ENCODE measurements around the gene KXD1.
"Not testable (repeated sequence)": the region's sequence is repeated elsewhere in the genome, so short reads cannot be mapped to it uniquely, and the experiment has no call there.

The KXD1 gene

DNA sequence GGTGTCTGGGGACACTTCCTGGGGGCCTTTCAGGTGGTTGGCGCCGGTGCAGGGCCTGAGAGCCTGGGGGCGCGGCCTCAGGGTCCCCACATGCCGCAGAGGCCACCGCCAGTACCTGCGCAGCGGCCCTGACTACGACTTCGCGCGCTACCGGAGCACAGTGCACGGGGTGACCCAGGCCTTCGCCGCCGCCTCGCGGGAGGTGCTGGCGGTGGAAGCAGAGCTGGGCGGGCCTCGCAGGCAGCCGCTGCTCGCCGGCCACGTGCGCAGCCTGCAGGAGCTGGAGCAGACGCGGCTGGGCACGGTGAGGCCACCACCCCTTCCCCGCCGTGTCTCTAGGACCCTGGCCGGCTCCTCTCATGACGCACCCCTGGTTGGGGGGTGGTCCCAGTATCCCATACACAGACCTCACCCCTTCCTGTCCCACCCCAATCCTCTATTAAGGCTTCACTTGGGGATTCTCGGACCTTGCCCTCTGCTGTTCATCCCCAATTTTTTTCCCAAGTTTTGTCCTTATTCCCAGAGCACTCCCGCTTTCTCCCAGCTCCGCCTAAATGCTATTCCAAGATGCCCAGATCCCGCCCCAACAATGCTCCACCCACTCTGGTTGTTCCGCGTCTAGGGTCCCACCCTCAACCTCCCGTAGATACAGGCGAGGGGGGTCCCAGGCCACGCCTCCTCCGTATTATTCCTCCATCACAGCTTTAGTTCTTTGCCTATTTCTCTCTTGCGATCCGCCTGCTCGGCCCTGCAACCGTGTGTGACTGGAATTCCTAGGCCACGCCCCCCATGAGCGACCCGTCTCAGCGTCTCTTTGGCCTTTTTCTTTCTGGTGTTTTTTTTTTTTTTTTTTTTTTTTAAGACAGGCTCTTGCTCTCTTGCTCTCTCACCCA is 32.0 kb downstream of the KXD1 start:
- peak; percentile 66 for DNase-seq (ENCODE audit: low read depth)
- peak overlapping the region; percentile 67 for H3K4me3 ChIP-seq (replicated peaks; ENCODE audit: low read depth, low read length)
- TF ChIP-seq CTCF (IDR thresholded peaks at IDR 0.05; ENCODE audit: low read length, missing control alignments), result no peak

- peak; percentile 61 for DNase-seq (ENCODE audit: low read depth)
- peak; percentile 33 for TF ChIP-seq CTCF (IDR thresholded peaks at IDR 0.05; ENCODE audit: low read length, missing control alignments)
- H3K4me3 ChIP-seq (replicated peaks; ENCODE audit: low read depth, low read length), result peak overlapping the region; percentile 67
Measured at GRCh38 chr19:18590273-18591272, 32.9 kb downstream of the KXD1 start.

DNA sequence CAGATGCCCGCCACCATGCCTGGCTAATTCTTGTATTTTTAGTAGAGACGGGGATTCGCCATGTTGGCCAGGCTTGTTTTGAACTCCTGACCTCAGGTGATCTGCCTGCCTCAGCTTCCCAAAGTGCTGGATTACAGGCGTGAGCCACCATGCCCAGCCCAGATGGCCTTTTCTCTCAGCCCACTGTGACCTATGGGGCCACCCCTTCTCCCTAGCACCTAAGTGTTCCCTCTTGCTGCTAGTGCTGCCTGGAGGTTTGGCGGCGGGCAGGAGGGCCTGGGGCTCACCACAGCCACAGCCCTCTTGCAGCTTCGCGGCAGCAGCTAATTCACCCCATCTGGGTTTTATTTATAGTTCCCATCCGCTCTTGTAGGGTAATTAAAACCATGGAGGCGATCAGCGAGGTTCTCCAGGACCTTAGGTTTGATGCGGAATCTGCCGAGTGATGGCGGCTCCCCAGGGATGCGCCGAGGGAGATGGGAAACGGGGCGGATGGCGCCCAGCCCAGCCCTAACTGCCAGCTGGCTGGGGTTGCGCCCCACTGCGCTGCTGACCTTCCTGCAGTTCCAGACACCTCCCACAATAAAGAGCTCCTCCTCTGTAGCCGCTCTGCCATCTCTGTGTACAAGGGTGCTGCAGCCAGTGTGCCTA is 34.2 kb downstream of the KXD1 start:
- DNase-seq (ENCODE audit: low read depth), result no peak
- H3K4me3 ChIP-seq (replicated peaks; ENCODE audit: low read depth, low read length), result no peak overlapping the region
- no peak for TF ChIP-seq CTCF (IDR thresholded peaks at IDR 0.05; ENCODE audit: low read length, missing control alignments)

GRCh38 chr19:18592732-18593131 is 35.1 kb downstream of the KXD1 start:
- not testable (repeated sequence) for DNase-seq (ENCODE audit: low read depth); H3K4me3 ChIP-seq (replicated peaks; ENCODE audit: low read depth, low read length)

GRCh38 chr19:18593367-18594095 is 35.9 kb downstream of the KXD1 start:
- no peak overlapping the region for H3K4me3 ChIP-seq (replicated peaks; ENCODE audit: low read depth, low read length)
- no peak for TF ChIP-seq CTCF (IDR thresholded peaks at IDR 0.05; ENCODE audit: low read length, missing control alignments)
- no peak for DNase-seq (ENCODE audit: low read depth)

DNA sequence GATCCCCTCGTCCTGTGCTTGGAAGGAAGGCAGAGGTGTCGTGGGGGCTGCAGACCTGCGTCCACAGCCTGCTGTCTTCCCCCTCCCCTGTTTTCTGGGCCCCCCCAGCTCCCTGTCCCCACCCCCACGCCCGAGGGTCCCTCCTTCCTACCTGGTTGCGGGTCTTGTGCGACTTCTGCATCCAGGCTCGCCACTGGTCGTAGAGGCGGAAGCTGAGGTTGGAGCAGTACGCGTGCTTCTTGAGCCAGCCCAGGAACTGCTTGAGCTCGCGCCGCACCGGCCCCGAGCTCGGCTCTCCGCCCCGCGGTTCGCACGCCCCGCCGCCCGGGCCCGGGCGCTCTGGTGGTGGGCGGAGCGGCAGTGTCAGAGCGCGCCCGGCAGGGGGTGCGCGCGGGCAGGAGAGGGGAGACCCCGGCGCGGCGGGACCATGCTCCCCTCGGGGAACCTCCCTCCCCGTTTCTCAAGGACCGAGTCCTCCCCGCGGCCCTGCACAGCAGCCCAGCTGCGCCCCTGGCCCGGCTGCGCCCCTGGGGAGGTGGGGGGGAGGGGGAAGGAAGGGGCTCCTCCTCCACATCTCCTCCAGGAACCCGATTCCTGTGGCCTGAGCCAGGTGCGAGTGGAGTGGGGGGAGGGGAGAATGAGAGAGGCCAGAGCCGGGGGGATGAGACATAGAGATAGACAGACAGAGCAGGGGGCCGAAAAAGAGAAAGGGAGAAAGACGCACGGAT is 36.6 kb downstream of the KXD1 start:
- TF ChIP-seq CTCF (IDR thresholded peaks at IDR 0.05; ENCODE audit: low read length, missing control alignments), result peak; percentile 37
- peak overlapping the region; percentile 39 for H3K4me3 ChIP-seq (replicated peaks; ENCODE audit: low read depth, low read length)
- peak; percentile 81 for DNase-seq (ENCODE audit: low read depth)
